NAMALWA (cell line): ENCODE measurements around the gene FRMD4A.
"Not testable (repeated sequence)": the region's sequence is repeated elsewhere in the genome, so short reads cannot be mapped to it uniquely, and the experiment has no call there.

ENCODE experiments used
- DNase-seq: peaks from one replicate; pipeline ENCODE4 v3.0.0-alpha.2; 2015; ENCODE audit warnings: low spot score

FRMD4A gene

GRCh38 chr10:14093730-14094484 lies 236.8 kb downstream of the FRMD4A start:
- DNase-seq: peak; percentile 5

- no peak for DNase-seq
Observed at GRCh38 chr10:14092799-14093198, 237.9 kb downstream of the FRMD4A start.

GRCh38 chr10:14089556-14090292 lies 241.0 kb downstream of the FRMD4A start:
- no peak for DNase-seq

- no peak for DNase-seq
Observed at GRCh38 chr10:14087566-14087965, 243.2 kb downstream of the FRMD4A start.

- DNase-seq: no peak
Observed at GRCh38 chr10:14086596-14086995, 244.1 kb downstream of the FRMD4A start.

GRCh38 chr10:14084875-14085274 lies 245.8 kb downstream of the FRMD4A start:
- DNase-seq: no peak

GRCh38 chr10:14080795-14081194 lies 249.9 kb downstream of the FRMD4A start:
- DNase-seq: no peak

GRCh38 chr10:14077430-14077829 lies 253.3 kb downstream of the FRMD4A start:
- DNase-seq: no peak

GRCh38 chr10:14074062-14074884 lies 256.5 kb downstream of the FRMD4A start:
- DNase-seq: no peak

- DNase-seq: no peak
Observed at GRCh38 chr10:14072541-14072940, 258.2 kb downstream of the FRMD4A start.

GRCh38 chr10:14071956-14072355 lies 258.8 kb downstream of the FRMD4A start:
- no peak for DNase-seq

- no peak for DNase-seq
Observed at GRCh38 chr10:14068601-14069250, 262.0 kb downstream of the FRMD4A start.

GRCh38 chr10:14067638-14068037 lies 263.1 kb downstream of the FRMD4A start:
- DNase-seq: not testable (repeated sequence)

GRCh38 chr10:14066106-14066505 lies 264.6 kb downstream of the FRMD4A start:
- DNase-seq: no peak

- no peak for DNase-seq
Observed at GRCh38 chr10:14063531-14064285, 267.0 kb downstream of the FRMD4A start.

GRCh38 chr10:14062528-14063260 lies 268.0 kb downstream of the FRMD4A start:
- DNase-seq: no peak

- no peak for DNase-seq
Observed at GRCh38 chr10:14060320-14061070, 270.2 kb downstream of the FRMD4A start.

- DNase-seq: no peak
Observed at GRCh38 chr10:14056610-14057332, 274.0 kb downstream of the FRMD4A start.

- no peak for DNase-seq
Observed at GRCh38 chr10:14052931-14053330, 277.8 kb downstream of the FRMD4A start.
